HG03095 (cell line): Measurements from ENCODE around the gene CCDC80.
A peak's percentile ranks its signal among the peaks of the same experiment; 100 is the strongest.

Experiments used
- ATAC-seq: cut with Tn5 transposase; IDR thresholded peaks from one replicate; pipeline ENCODE4 v1.9.1; 2021; ENCODE audit warnings: moderate library complexity; ENCODE audit not compliant: unreplicated experiment

Gene CCDC80

GRCh38 chr3:112634786-112635541, 6.0 kb downstream of the CCDC80 start:
- ATAC-seq, result no peak

- ATAC-seq, result no peak
Observed at GRCh38 chr3:112633757-112634156, 7.2 kb downstream of the CCDC80 start.

GRCh38 chr3:112633191-112633590, 7.8 kb downstream of the CCDC80 start:
- no peak for ATAC-seq

- no peak for ATAC-seq
Observed at GRCh38 chr3:112632596-112632995, 8.3 kb downstream of the CCDC80 start.

- ATAC-seq, result no peak
Observed at GRCh38 chr3:112631257-112631656, 9.7 kb downstream of the CCDC80 start.

GRCh38 chr3:112629425-112629824, 11.5 kb downstream of the CCDC80 start:
- ATAC-seq, result no peak

- no peak for ATAC-seq
Observed at GRCh38 chr3:112627919-112628466, 12.9 kb downstream of the CCDC80 start.

GRCh38 chr3:112627419-112627818, 13.5 kb downstream of the CCDC80 start:
- no peak for ATAC-seq

- no peak for ATAC-seq
Observed at GRCh38 chr3:112623717-112624116, 17.2 kb downstream of the CCDC80 start.

GRCh38 chr3:112623213-112623612, 17.7 kb downstream of the CCDC80 start:
- ATAC-seq, result no peak

- ATAC-seq, result peak; percentile 84
Observed at GRCh38 chr3:112619295-112619694, 21.6 kb downstream of the CCDC80 start.

GRCh38 chr3:112617285-112617684, 23.7 kb downstream of the CCDC80 start:
- no peak for ATAC-seq

- ATAC-seq, result no peak
Observed at GRCh38 chr3:112615989-112616731, 24.8 kb downstream of the CCDC80 start.

- no peak for ATAC-seq
Observed at GRCh38 chr3:112611752-112612515, 29.0 kb downstream of the CCDC80 start.

- ATAC-seq, result no peak
Observed at GRCh38 chr3:112610121-112610520, 30.8 kb downstream of the CCDC80 start.

GRCh38 chr3:112607863-112608262, 33.1 kb downstream of the CCDC80 start:
- ATAC-seq, result no peak

- no peak for ATAC-seq
Observed at GRCh38 chr3:112606098-112606497, 34.8 kb downstream of the CCDC80 start.

- no peak for ATAC-seq
Observed at GRCh38 chr3:112605285-112605684, 35.7 kb downstream of the CCDC80 start.

- no peak for ATAC-seq
Observed at GRCh38 chr3:112604536-112604935, 36.4 kb downstream of the CCDC80 start.

GRCh38 chr3:112602217-112602838, 38.6 kb downstream of the CCDC80 start:
- ATAC-seq, result peak; percentile 81

GRCh38 chr3:112598731-112599130, 42.2 kb downstream of the CCDC80 start:
- ATAC-seq, result no peak
